IMR-90 (cell line): ENCODE results near the gene MMS19. TPM values are rescaled to one million over a fixed set of nuclear protein-coding genes. Genes with fewer than 3 reads are reported as not detected.

Experiments
- ATAC-seq: fragments of 200-7000 bp; cut with Tn5 transposase; 2 replicates; pipeline ENCODE4 v1.9.1; 2020; ENCODE audit warnings: low read depth, mild to moderate bottlenecking, moderate library complexity
- BruUV-seq: library from RNA; stranded (reverse); fragments of 400-500 nt; replicated peaks from 2 replicates; lab custom pipeline; 2021; lab: Mats Ljungman, UMichigan
- CTCF ChIA-PET: fragments of 300-600 bp; formaldehyde crosslinking; extraction: SDS; loops from one replicate; lab custom pipeline; 2021; ENCODE audit warnings: antibody characterized with exemption; lab: Yijun Ruan, JAX
- POLR2A ChIA-PET: fragments of 300-600 bp; sonication (Branson Sonifier 250); formaldehyde crosslinking; loops from one replicate; lab custom pipeline; 2022; ENCODE audit warnings: antibody characterized with exemption; ENCODE audit not compliant: unreplicated experiment; lab: Charles Lee
- DNase-seq: peaks from one replicate; pipeline ENCODE4 v3.0.0; 2013
- H2AFZ ChIP-seq: replicated peaks from 2 replicates; pipeline ENCODE3; 2013; ENCODE audit warnings: low read length, mild to moderate bottlenecking; ENCODE audit not compliant: poor library complexity
- H2AK5ac ChIP-seq: 2 replicates; pipeline ENCODE4 v1.6.1; 2013; ENCODE audit warnings: low read depth, low read length, inconsistent platforms
- H2AK9ac ChIP-seq: replicated peaks from 2 replicates; pipeline ENCODE3; 2013; ENCODE audit warnings: mild to moderate bottlenecking, low read depth, low read length, moderate library complexity; ENCODE audit not compliant: poor library complexity
- H2BK120ac ChIP-seq: 2 replicates; pipeline ENCODE4 v1.6.1; 2013; ENCODE audit warnings: low read depth, low read length, inconsistent platforms
- H2BK15ac ChIP-seq: 3 replicates; pipeline ENCODE4 v1.6.1; 2013; ENCODE audit warnings: low read depth, low read length, inconsistent platforms
- H2BK20ac ChIP-seq: 2 replicates; pipeline ENCODE4 v1.6.1; 2013; ENCODE audit warnings: low read depth, mild to moderate bottlenecking, inconsistent platforms, low read length, moderate library complexity
- H2BK5ac ChIP-seq: 2 replicates; pipeline ENCODE4 v1.6.1; 2013; ENCODE audit warnings: mild to moderate bottlenecking, low read depth, low read length, inconsistent platforms; ENCODE audit not compliant: poor library complexity, severe bottlenecking
- H3K14ac ChIP-seq: replicated peaks from 2 replicates; pipeline ENCODE4 v1.6.1; 2013; ENCODE audit warnings: low read depth, low read length, inconsistent platforms
- H3K18ac ChIP-seq: 2 replicates; pipeline ENCODE4 v1.6.1; 2013; ENCODE audit warnings: low read depth, low read length, control low read depth
- H3K23ac ChIP-seq: 2 replicates; pipeline ENCODE4 v1.6.1; 2013; ENCODE audit warnings: low read depth, low read length, inconsistent platforms
- H3K27ac ChIP-seq: 2 replicates; pipeline ENCODE4 v1.5.1; 2013; ENCODE audit warnings: mild to moderate bottlenecking, control low read depth, low read length; ENCODE audit not compliant: insufficient read depth
- H3K27me3 ChIP-seq: 2 replicates; pipeline ENCODE4 v1.6.1; 2013; ENCODE audit warnings: low read length; ENCODE audit not compliant: control insufficient read depth, insufficient read depth
- H3K36me3 ChIP-seq: 2 replicates; pipeline ENCODE4 v1.6.1; 2013; ENCODE audit warnings: low read length, mixed read lengths; ENCODE audit not compliant: control insufficient read depth, insufficient read depth
- H3K4ac ChIP-seq: 2 replicates; pipeline ENCODE4 v1.6.1; 2013; ENCODE audit warnings: low read depth, low read length, inconsistent platforms
- H3K4me1 ChIP-seq: 2 replicates; pipeline ENCODE4 v1.6.1; 2013; ENCODE audit warnings: low read length, mixed read lengths; ENCODE audit not compliant: control insufficient read depth, insufficient read depth
- H3K4me2 ChIP-seq: 2 replicates; pipeline ENCODE4 v1.6.1; 2013; ENCODE audit warnings: low read depth, mild to moderate bottlenecking, control low read depth, low read length, moderate library complexity
- H3K4me3 ChIP-seq: 2 replicates; pipeline ENCODE4 v1.5.1; 2013; ENCODE audit warnings: low read depth, mild to moderate bottlenecking, control low read depth, low read length, moderate library complexity; ENCODE audit not compliant: insufficient read depth
- H3K56ac ChIP-seq: 2 replicates; pipeline ENCODE4 v1.6.1; 2013; ENCODE audit warnings: low read length, inconsistent platforms; ENCODE audit not compliant: insufficient read depth; ENCODE audit errors: extremely low read depth
- H3K79me1 ChIP-seq, 2 experiments: 2 replicates each; pipeline ENCODE4 v1.6.1; 2013; ENCODE audit warnings: low read length in 2 of 2, inconsistent platforms in 1 of 2, low read depth in 1 of 2
- H3K9ac ChIP-seq: 2 replicates; pipeline ENCODE4 v1.6.1; 2013; ENCODE audit warnings: low read depth, low read length, control low read depth
- H3K9me1 ChIP-seq: 2 replicates; pipeline ENCODE4 v1.6.1; 2013; ENCODE audit warnings: low read length, inconsistent platforms; ENCODE audit not compliant: insufficient read depth
- H3K9me3 ChIP-seq: 2 replicates; pipeline ENCODE4 v1.6.1; 2013; ENCODE audit warnings: low read length; ENCODE audit not compliant: control insufficient read depth, insufficient read depth
- H4K20me1 ChIP-seq: 2 replicates; pipeline ENCODE4 v1.6.1; 2013; ENCODE audit warnings: low read length, inconsistent platforms; ENCODE audit not compliant: insufficient read depth
- H4K5ac ChIP-seq: 2 replicates; pipeline ENCODE4 v1.6.1; 2013; ENCODE audit warnings: mild to moderate bottlenecking, low read depth, low read length, control low read depth
- H4K8ac ChIP-seq, 2 experiments: 2 replicates each; pipeline ENCODE4 v1.6.1; 2013; ENCODE audit warnings: low read depth in 2 of 2, low read length in 2 of 2, control low read depth in 1 of 2, inconsistent platforms in 1 of 2
- H4K91ac ChIP-seq: 2 replicates; pipeline ENCODE4 v1.6.1; 2013; ENCODE audit warnings: low read depth, low read length, inconsistent platforms; ENCODE audit not compliant: insufficient read depth
- CHD1 ChIP-seq: IDR thresholded peaks from 2 replicates; pipeline ENCODE4 v1.6.1; 2012; ENCODE audit warnings: low read depth, low read length, improper control_type of control experiment
- WGBS, 2 experiments: methylation state at CpG; one replicate each; pipeline versions ENCODE4 v1.1.5 to v1.1.7; 2013; ENCODE audit warnings: missing lambda C conversion rate in 2 of 2; ENCODE audit not compliant: insufficient read length in 1 of 2; ENCODE audit errors: extremely low coverage in 2 of 2; 5-methylcytosine and 5-hydroxymethylcytosine counted together
- dilution Hi-C: fragments of 300-500 bp; cut with HindIII; formaldehyde crosslinking; loops from one replicate; pipeline ENCODE4 v1.14.3; 2018; ENCODE audit warnings: low sequenced_read_pairs; ENCODE audit not compliant: unreplicated experiment
- in situ Hi-C: fragments of 300-500 bp; cut with MboI; formaldehyde crosslinking; loops from 3 replicates; pipeline ENCODE4 v1.14.3; 2019; ENCODE audit warnings: low sequenced_read_pairs, inconsistent platforms, mixed read lengths
- intact Hi-C: fragments of 100-400 bp; cut with micrococcal nuclease; formaldehyde crosslinking; loops from 2 replicates; pipeline ENCODE4 v1.10.0; 2022
- polyA plus RNA-seq, 3 experiments: library from polyadenylated mRNA; depleted of rRNA; stranded (reverse); fragments of >200 nt; gene quantifications; 2 replicates each; pipeline ENCODE4 v1.2.3, GENCODE V29; 2012; ENCODE audit warnings: low replicate concordance in 1 of 3
- total RNA-seq: library from RNA; depleted of rRNA; stranded (reverse); fragments of >200 nt; gene quantifications from 2 replicates; pipeline ENCODE4 v1.2.3, GENCODE V29; 2012

Gene MMS19
- total and polyA plus RNA-seq, 2 of the 4 experiments (the other 2 are of a cell fraction), result 70.1 to 72.7 TPM

DNA sequence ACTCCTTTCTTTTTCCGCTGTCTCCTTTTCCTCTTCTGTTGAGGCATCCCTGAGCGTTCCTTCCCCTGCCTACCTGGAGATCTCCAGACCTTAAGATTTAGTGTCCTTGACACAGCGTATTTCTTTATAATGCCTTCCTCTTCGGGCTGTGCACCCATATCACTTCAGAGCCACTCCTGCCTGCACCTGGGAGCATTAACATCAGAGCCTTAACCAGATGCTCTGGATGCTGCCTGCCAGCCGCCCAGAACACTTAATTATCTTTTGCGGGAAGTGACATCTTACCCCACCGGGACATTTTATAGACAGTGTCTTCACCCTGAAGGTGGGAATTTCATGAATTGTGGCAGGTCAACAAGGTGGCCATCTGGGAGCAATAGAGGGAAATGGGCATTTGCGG is 24.7 kb upstream of the MMS19 start:
- peaks cover 35 to 80% of the 10 kb centered on the region in 2 experiments for H3K79me1 ChIP-seq
- H3K4me2 ChIP-seq, result no peak overlapping the region
- in situ Hi-C loops (no loop called here), dilution Hi-C loops (no loop called here), intact Hi-C loops (no loop called here)
- H2AK9ac ChIP-seq, result no peak overlapping the region
- no peak overlapping the region for H2BK5ac ChIP-seq
- ATAC-seq (no peak), DNase-seq (no peak)
- H4K5ac ChIP-seq, result no peak overlapping the region
- ChIA-PET POLR2A (no interaction called here), CTCF (interaction anchor here (1.2 kb wide), 1 partner anchor 32 kb away, joined by 3 read pairs; no protein-coding TSS in a partner anchor)
- H2AFZ ChIP-seq, result no peak overlapping the region
- no peaks in the 10 kb centered on the region for H3K9me3 ChIP-seq
- no peak overlapping the region for H3K4ac ChIP-seq
- peaks cover 6% of the 10 kb centered on the region; the same call in 1 of the 2 replicates for H3K4me1 ChIP-seq
- H3K4me3 ChIP-seq, result no peak overlapping the region
- BruUV-seq, result no TSS peak
- H3K56ac ChIP-seq, result no peak overlapping the region
- H2AK5ac ChIP-seq, result no peak overlapping the region
- no peak overlapping the region for H3K14ac ChIP-seq
- no peak overlapping the region for H4K91ac ChIP-seq
- H3K23ac ChIP-seq, result no peak overlapping the region
- 100% methylated on average over 1 of the region's 8 CpGs; no CpG with 5 or more reads in 1 of the 2 experiments for WGBS, 2 experiments
- no peaks in the 10 kb centered on the region for H3K36me3 ChIP-seq
- H4K8ac ChIP-seq, result no peak overlapping the region
- no peak overlapping the region for H3K18ac ChIP-seq
- H3K9me1 ChIP-seq, result peaks cover 13% of the 10 kb centered on the region
- H2BK120ac ChIP-seq, result no peak overlapping the region
- no peak overlapping the region for H2BK20ac ChIP-seq
- H3K9ac ChIP-seq, result no peak overlapping the region
- no peaks in the 10 kb centered on the region for H3K27me3 ChIP-seq
- H2BK15ac ChIP-seq, result no peak overlapping the region
- no peak for TF ChIP-seq CHD1
- no peak overlapping the region for H3K27ac ChIP-seq
- peaks cover 74% of the 10 kb centered on the region for H4K20me1 ChIP-seq
